H1 (cell line): ENCODE results near the gene FADS3.

Experiments used
- BRCA1 ChIP-seq: IDR thresholded peaks from 2 replicates; pipeline ENCODE4 v1.6.1; 2012; ENCODE audit warnings: low read depth, low read length, improper control_type of control experiment
- CHD2 ChIP-seq: IDR thresholded peaks from 2 replicates; pipeline ENCODE4 v1.6.1; 2012; ENCODE audit warnings: low read length, improper control_type of control experiment
- CTCF ChIP-seq, 3 experiments: IDR thresholded peaks; 1 replicate in 2 of 3; 2 replicates in 1 of 3; pipeline versions ENCODE4 v1.5.1 to v1.6.1; 2011; ENCODE audit warnings: low read length in 3 of 3, mild to moderate bottlenecking in 3 of 3, inconsistent platforms in 2 of 3, low read depth in 1 of 3, moderate library complexity in 1 of 3; ENCODE audit not compliant: insufficient read depth in 1 of 3; ENCODE audit errors: control extremely low read depth in 1 of 3
- EGR1 ChIP-seq: IDR thresholded peaks from 2 replicates; pipeline ENCODE4 v1.6.1; 2011; ENCODE audit warnings: low read depth, low read length, borderline replicate concordance
- GABPA ChIP-seq: IDR thresholded peaks from 2 replicates; pipeline ENCODE4 v1.6.1; 2011; ENCODE audit warnings: mild to moderate bottlenecking, low read length, moderate library complexity, borderline replicate concordance; ENCODE audit not compliant: insufficient read depth
- POLR2A ChIP-seq, 2 experiments: IDR thresholded peaks; 1 replicate in 1 of 2; 2 replicates in 1 of 2; pipeline ENCODE4 v1.6.1; 2011; ENCODE audit warnings: low read depth in 2 of 2, low read length in 2 of 2, mild to moderate bottlenecking in 2 of 2; ENCODE audit errors: control extremely low read depth in 1 of 2
- SAP30 ChIP-seq: fragments of 300-600 bp; sonication (generic); IDR thresholded peaks from 2 replicates; pipeline ENCODE4 v1.7.1; 2012; ENCODE audit warnings: low read length, moderate library complexity, mild to moderate bottlenecking, inconsistent platforms; ENCODE audit not compliant: insufficient read depth, insufficient replicate concordance
- SIN3A ChIP-seq, 2 experiments: IDR thresholded peaks in 1 of 2; conservative IDR thresholded peaks in 1 of 2; 2 replicates each; pipeline ENCODE4 v1.6.1; 2011 to 2012; ENCODE audit warnings: low read length in 2 of 2, improper control_type of control experiment in 1 of 2, low read depth in 1 of 2, mild to moderate bottlenecking in 1 of 2
- SIX5 ChIP-seq: IDR thresholded peaks from 2 replicates; pipeline ENCODE4 v1.6.1; 2011; ENCODE audit warnings: mild to moderate bottlenecking, low read depth, low read length
- SRF ChIP-seq: IDR thresholded peaks from 2 replicates; pipeline ENCODE4 v1.6.1; 2011; ENCODE audit warnings: mild to moderate bottlenecking, low read depth, low read length, moderate library complexity
- TEAD4 ChIP-seq: IDR thresholded peaks from 2 replicates; pipeline ENCODE4 v1.6.1; 2012; ENCODE audit warnings: low read depth, low read length, inconsistent platforms, mixed read lengths
- TF ChIP-seq, protein P1 (sequence below): IDR thresholded peaks from 2 replicates; pipeline ENCODE4 v1.6.1; 2011; ENCODE audit warnings: low read length, improper control_type of control experiment

- TF ChIP-seq CTCF (IDR thresholded peaks at IDR 0.05; ENCODE audit: control extremely low read depth in 1 of 3, insufficient read depth in 1 of 3, low read depth in 1 of 3, low read length in 3 of 3) (no peak), CHD2 (no peak), TEAD4 (no peak), SIN3A (conservative IDR thresholded peaks at IDR 0.05 in 1 of 2, IDR thresholded peaks at IDR 0.05 in 1 of 2; ENCODE audit: low read depth in 1 of 2, low read length in 2 of 2) (no peak), BRCA1 (no peak), GABPA (no peak), SIX5 (no peak), SAP30 (no peak), EGR1 (no peak), POLR2A (IDR thresholded peaks at IDR 0.05; ENCODE audit: control extremely low read depth in 1 of 2, low read depth in 2 of 2, low read length in 2 of 2) (no peak), SRF (no peak)
- TF ChIP-seq, protein P1, sequence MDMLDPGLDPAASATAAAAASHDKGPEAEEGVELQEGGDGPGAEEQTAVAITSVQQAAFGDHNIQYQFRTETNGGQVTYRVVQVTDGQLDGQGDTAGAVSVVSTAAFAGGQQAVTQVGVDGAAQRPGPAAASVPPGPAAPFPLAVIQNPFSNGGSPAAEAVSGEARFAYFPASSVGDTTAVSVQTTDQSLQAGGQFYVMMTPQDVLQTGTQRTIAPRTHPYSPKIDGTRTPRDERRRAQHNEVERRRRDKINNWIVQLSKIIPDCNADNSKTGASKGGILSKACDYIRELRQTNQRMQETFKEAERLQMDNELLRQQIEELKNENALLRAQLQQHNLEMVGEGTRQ: no peak
These were observed 35.2 kb downstream of the FADS3 start for GRCh38 chr11:61855939-61856680.
